SU-DHL-6 (cell line): ENCODE results near the gene PCED1A.

Experiments
- EZH2phosphoT487 ChIP-seq: fragments of 200-600 bp; sonication (generic), shearing (Covaris generic); conservative IDR thresholded peaks from 2 replicates; pipeline ENCODE4 v1.6.1; 2018; ENCODE audit warnings: mild to moderate bottlenecking, antibody characterized with exemption, low read length, moderate library complexity, mixed read lengths
- TF ChIP-seq, protein P1 (sequence below): fragments of 200-600 bp; sonication (generic); IDR thresholded peaks from one replicate; pipeline ENCODE4 v1.5.1; 2017; ENCODE audit warnings: antibody characterized with exemption, mild to moderate bottlenecking, low read length, moderate library complexity; ENCODE audit not compliant: insufficient read depth, poor library complexity, severe bottlenecking

DNA sequence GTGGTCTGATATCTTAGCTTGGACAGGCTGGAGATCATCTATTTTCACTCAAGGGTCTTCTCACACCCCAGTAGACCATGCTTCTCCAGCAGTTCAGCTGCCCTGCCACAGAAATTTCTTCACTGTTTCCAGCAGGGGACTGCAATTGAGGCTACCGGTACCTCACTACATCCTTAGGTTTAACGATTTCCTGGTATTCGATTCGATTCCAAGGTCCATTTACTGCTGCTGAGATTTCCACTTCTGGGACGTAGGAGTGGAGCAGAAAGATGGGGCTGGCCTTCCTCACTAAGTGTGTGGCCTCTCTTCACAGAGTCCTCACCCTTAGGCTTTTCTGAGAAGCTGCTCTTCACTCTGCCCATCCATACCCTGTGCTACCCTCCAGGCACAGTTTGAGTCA, 6.2 kb upstream of the PCED1A start:
- TF ChIP-seq, protein P1, sequence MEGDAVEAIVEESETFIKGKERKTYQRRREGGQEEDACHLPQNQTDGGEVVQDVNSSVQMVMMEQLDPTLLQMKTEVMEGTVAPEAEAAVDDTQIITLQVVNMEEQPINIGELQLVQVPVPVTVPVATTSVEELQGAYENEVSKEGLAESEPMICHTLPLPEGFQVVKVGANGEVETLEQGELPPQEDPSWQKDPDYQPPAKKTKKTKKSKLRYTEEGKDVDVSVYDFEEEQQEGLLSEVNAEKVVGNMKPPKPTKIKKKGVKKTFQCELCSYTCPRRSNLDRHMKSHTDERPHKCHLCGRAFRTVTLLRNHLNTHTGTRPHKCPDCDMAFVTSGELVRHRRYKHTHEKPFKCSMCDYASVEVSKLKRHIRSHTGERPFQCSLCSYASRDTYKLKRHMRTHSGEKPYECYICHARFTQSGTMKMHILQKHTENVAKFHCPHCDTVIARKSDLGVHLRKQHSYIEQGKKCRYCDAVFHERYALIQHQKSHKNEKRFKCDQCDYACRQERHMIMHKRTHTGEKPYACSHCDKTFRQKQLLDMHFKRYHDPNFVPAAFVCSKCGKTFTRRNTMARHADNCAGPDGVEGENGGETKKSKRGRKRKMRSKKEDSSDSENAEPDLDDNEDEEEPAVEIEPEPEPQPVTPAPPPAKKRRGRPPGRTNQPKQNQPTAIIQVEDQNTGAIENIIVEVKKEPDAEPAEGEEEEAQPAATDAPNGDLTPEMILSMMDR, result no peak
- no peak for TF ChIP-seq EZH2phosphoT487
